ENCODE measurements around the gene NTM.

DNA sequence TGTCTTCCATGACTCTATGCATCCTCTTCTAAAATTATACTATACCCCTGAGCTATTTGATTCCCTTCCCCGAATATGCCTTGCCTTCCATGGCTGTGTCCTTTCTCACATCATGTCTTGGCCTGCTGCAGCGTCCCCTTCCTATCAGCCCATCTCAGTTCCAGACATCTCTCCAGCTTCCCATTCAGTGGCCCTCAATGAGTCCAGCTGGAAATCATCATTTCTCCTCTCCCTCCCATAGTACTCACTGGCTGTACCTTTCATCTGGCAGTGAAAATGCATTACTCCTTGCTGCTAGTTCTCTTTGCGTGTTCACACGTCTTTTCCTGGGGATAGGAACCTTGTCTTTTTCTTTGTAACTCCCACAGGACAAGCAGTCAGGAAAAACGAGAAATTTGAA is 486.8 kb downstream of the NTM start:
- TF ChIP-seq, protein P1, sequence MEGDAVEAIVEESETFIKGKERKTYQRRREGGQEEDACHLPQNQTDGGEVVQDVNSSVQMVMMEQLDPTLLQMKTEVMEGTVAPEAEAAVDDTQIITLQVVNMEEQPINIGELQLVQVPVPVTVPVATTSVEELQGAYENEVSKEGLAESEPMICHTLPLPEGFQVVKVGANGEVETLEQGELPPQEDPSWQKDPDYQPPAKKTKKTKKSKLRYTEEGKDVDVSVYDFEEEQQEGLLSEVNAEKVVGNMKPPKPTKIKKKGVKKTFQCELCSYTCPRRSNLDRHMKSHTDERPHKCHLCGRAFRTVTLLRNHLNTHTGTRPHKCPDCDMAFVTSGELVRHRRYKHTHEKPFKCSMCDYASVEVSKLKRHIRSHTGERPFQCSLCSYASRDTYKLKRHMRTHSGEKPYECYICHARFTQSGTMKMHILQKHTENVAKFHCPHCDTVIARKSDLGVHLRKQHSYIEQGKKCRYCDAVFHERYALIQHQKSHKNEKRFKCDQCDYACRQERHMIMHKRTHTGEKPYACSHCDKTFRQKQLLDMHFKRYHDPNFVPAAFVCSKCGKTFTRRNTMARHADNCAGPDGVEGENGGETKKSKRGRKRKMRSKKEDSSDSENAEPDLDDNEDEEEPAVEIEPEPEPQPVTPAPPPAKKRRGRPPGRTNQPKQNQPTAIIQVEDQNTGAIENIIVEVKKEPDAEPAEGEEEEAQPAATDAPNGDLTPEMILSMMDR (IDR thresholded peaks at IDR 0.05), result no peak
- no peak for TF ChIP-seq POLR2A (IDR thresholded peaks at IDR 0.05)
